Lower leg skin (tissue), 3 donors: ENCODE results near the gene ASXL1.

ENCODE experiments used
- CTCF ChIP-seq, 3 donors: fragments of 450-650 bp; IDR thresholded peaks; one replicate each; pipeline ENCODE4 v1.5.1; 2016; ENCODE audit warnings: antibody characterized with exemption in 3 of 3, mild to moderate bottlenecking in 3 of 3, moderate library complexity in 2 of 3
- POLR2A ChIP-seq, 2 donors: fragments of 450-650 bp; IDR thresholded peaks; one replicate each; pipeline ENCODE4 v1.6.1; 2016 to 2017; ENCODE audit warnings: antibody characterized with exemption in 2 of 2, mild to moderate bottlenecking in 1 of 2, moderate library complexity in 1 of 2

DNA sequence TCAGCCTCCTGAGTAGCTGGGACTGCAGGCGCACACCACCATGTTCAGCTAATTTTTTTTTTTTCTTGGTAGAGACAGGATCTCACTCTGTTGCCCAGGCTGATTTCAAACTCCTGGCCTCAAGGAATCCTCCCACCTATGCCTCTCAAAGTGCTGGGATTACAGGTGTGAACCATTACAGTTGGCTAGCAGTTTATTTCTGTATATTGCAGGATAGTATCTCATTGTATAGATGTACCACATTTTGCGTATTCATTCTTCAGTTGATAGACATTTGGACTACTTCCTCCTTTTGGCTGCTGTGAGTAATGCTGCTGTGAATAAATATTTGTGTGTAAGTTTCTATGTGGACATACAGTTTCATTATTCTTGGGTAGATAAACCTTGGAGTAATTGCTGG lies 32.9 kb downstream of the ASXL1 start:
- no peak for TF ChIP-seq CTCF (IDR thresholded peaks at IDR 0.05)
- TF ChIP-seq POLR2A (IDR thresholded peaks at IDR 0.05), result no peak
